KOPT-K1 (cell line): ENCODE data around the gene ANKS6.

Source experiments
- H3K27ac ChIP-seq: fragments of 200-600 bp; sonication (generic); 2 replicates; pipeline ENCODE4 v1.5.1; 2016; ENCODE audit warnings: antibody characterized with exemption, mild to moderate bottlenecking, low read depth, low read length; ENCODE audit not compliant: poor library complexity, severe bottlenecking
- H3K36me3 ChIP-seq: fragments of 200-600 bp; sonication (generic); 2 replicates; pipeline ENCODE4 v1.5.1; 2017; ENCODE audit warnings: antibody characterized with exemption, mild to moderate bottlenecking, low read length, moderate library complexity; ENCODE audit not compliant: insufficient read depth
- H3K9me3 ChIP-seq: fragments of 200-600 bp; sonication (generic); 2 replicates; pipeline ENCODE4 v1.5.1; 2017; ENCODE audit warnings: antibody characterized with exemption, low read length, mild to moderate bottlenecking; ENCODE audit not compliant: insufficient read depth, poor library complexity, severe bottlenecking

Gene ANKS6

DNA sequence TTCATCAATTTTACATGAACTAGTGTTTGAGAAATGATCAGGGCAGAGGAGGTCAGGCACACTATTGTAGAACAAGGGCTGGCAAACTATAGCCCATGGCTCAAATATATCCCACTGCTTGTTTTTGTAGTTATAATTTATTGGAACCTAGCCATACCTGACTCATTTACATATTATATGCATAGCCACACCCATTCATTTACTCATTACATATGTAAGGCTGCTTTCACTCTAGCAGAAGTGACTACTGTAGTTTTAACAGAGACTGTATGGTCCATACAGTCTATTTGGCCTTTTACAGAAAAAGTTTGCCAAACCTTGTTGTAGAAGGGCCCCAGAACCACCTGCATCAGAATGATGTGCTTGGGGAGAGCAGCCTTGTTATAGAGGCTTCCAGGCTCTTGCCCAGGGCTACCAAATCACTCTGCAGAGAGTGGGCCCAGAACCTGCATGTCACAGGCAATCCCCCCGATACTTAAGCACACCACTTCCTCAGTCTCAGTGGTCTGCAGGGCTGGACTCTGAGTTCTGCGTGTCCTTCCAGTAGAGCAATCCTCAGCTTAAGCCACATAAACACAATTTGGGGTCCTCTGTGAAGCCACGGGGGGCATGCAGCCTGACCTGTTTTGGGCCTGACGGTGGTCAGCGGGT, 6.7 kb downstream of the ANKS6 start:
- Histone ChIP-seq H3K36me3 (no peaks in the 10 kb centered on the region), H3K9me3 (no peaks in the 10 kb centered on the region), H3K27ac (no peak overlapping the region)

DNA sequence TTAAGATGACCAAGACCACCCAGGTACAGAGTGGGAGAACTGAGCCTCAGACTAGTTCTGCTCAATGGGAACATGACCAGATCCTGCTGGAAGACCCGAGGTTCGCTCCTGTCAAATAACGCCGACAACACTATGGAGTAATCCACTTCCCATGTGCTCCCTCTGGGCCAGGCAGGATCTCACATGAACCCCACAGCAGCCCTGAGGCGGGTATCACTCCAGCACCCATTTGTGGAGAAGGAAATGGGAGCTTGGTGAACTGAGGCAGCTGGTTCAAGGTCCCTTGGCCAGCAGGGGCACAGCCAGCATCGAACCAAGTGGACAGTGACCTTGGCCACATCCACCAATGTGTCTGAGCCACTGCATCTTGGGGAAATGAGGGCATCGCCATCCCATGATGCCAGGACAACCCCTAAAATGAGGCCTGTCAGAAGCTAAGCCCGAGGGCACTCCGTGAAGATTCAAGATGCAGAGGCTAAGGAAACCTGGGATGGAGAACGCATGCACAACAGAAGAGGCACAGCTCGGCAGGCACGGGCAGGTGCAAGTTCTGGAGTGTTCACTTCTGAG, 8.5 kb downstream of the ANKS6 start:
- Histone ChIP-seq H3K9me3 (no peaks in the 10 kb centered on the region), H3K36me3 (no peaks in the 10 kb centered on the region), H3K27ac (no peak overlapping the region)

DNA sequence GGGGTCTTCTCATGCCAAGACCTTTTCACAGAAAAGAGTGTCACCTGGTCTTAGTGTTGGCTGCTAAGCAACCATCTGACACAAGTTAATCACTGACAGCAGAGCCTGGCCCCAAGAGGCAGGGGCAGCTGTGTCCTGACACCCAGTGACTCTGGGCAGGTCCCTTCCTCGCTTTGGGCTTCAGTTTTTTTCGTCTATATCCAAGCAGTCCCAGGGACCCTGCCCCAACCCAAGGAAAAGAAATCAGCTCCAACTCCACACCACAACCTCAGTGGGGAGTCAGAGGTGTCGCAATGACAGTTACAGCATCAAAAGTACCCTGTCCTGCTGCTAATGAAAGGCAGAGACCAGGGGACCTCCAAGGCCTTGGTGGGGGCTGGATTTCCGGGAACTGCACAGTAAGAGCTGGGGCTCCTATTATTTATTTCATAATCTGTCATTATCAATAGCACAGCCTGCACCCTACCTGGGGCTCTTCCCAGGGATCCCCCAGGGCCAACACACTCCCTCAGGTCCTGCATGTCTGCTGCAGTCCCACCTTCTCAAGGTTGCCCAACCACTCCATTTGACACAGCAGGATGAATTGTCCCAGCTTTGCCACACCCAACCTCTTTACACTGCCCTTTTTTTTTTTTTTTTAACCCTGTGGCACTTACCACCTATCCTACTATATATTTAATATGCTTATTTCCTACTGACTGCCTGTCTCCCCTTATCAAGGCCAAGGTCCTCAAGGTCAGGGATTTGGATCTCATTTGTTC, 9.4 kb downstream of the ANKS6 start:
- H3K36me3 ChIP-seq, result no peaks in the 10 kb centered on the region
- H3K27ac ChIP-seq, result no peak overlapping the region
- H3K9me3 ChIP-seq, result no peaks in the 10 kb centered on the region

DNA sequence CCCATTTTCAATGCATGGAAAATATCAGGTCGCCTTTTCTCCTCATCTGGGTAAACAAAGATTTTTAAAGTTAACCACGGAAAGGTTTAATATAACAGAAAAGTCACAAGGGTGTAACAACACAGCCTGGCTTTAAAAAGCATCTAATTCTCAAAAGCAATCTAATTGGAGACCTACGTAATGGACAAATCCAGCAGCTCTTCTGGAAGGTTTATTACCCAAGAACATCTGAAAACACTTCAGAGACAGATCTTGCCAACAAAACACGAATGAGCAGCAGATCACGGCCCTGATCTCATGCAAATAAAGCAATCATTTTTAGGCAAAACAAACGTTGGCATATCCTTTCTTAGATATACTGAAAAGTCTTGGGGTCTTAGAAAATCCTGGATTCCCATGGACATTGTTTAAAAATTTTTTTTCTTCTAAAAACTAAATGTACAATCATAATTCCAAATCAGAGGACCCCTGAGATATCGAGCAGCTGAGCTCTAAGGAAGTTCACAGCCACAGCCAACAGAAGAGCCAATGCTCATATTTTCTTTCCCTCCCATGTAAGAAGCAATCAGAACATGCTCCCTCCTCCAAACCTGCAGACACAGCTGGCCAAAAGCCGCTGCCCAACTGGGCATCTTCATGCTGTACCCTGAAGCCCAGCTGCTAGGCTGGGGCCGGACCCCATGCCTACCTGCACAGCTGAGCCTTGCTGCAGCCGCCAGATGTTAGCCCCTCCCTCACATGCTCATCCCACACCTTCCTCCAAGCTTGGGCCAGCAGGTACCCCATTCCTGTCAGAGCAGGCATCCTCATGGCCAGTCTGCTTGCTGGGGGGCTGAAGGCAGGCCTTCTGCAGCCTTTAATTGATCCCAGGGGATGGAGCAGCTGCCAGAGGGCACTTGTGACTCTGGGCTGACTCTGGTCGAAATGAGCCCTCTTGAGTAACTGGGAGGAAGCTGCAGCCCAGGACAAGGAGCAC, 11.2 kb downstream of the ANKS6 start:
- Histone ChIP-seq H3K36me3 (no peaks in the 10 kb centered on the region), H3K27ac (no peak overlapping the region), H3K9me3 (no peaks in the 10 kb centered on the region)

DNA sequence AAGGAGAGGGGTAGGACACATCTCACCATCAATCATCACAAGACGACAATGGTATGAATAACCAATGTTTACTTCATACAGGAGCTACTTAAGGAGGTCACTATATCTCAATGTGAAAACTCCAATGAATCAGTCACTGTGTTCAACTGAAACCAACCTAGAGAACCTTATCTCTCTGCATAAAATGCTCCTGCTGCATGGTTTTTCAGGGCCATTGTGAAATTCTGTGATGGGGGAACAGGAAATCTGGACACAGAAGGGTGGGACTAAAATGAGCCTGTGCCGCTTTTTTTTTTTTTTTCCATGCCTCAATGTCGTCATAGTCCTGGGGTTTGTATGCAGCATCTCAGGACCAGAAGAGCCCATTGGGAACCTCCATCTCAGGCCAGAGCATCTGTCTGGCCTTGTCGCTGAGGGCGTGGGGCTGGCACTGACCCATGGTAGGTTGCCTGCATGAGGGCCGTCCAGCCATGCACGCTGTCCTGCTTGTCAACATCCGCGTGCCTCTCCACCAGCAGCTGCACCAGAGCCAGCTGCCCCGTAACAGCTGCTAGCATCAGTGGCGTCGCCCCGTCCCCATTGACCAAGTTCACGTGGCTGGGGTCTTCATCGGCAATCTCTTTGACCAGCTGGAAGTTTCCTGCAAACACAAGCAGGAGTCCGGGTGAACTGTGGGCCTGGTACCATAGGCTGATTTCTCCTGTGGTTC, 12.7 kb downstream of the ANKS6 start:
- H3K36me3 ChIP-seq, result no peaks in the 10 kb centered on the region
- no peak overlapping the region for H3K27ac ChIP-seq
- no peaks in the 10 kb centered on the region for H3K9me3 ChIP-seq

GRCh38 chr9:98781588-98782383, 14.6 kb downstream of the ANKS6 start:
- H3K9me3 ChIP-seq, result no peaks in the 10 kb centered on the region
- H3K36me3 ChIP-seq, result no peaks in the 10 kb centered on the region
- no peak overlapping the region for H3K27ac ChIP-seq

GRCh38 chr9:98780059-98780749, 16.2 kb downstream of the ANKS6 start:
- Histone ChIP-seq H3K27ac (no peak overlapping the region), H3K9me3 (no peaks in the 10 kb centered on the region), H3K36me3 (no peaks in the 10 kb centered on the region)

GRCh38 chr9:98778711-98779530, 17.4 kb downstream of the ANKS6 start:
- Histone ChIP-seq H3K27ac (no peak overlapping the region), H3K36me3 (no peaks in the 10 kb centered on the region)

DNA sequence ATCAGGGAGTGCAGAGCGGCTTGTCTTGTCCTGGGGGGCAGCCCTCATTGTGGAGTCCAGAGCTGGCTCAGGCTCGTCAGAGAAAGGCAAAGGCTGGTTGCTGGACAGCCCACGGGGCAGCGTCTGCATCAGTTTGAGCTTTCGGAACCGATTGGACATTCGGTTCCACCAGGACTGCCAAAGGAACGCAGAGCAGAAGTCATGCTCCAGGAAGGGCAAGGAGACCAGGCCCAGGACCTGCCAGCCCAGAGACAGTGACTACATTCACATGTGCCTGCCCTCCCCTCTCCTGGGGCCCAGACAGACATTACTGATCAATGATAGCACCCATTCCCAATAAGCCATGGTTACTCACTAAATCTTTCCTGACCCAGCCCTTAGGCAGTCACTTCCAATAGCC, 18.1 kb downstream of the ANKS6 start:
- no peaks in the 10 kb centered on the region for H3K36me3 ChIP-seq
- H3K9me3 ChIP-seq, result no peaks in the 10 kb centered on the region
- H3K27ac ChIP-seq, result no peak overlapping the region

More at GRCh38 chr9:98778711-98779530, 17.4 kb downstream of the ANKS6 start:
- H3K9me3 ChIP-seq, result no peaks in the 10 kb centered on the region

- no peak overlapping the region for H3K27ac ChIP-seq
- no peaks in the 10 kb centered on the region for H3K36me3 ChIP-seq
Measured at GRCh38 chr9:98777618-98778017, 18.7 kb downstream of the ANKS6 start.

GRCh38 chr9:98775831-98776441, 20.4 kb downstream of the ANKS6 start:
- no peak overlapping the region for H3K27ac ChIP-seq
- H3K9me3 ChIP-seq, result no peaks in the 10 kb centered on the region
- H3K36me3 ChIP-seq, result no peaks in the 10 kb centered on the region

More at GRCh38 chr9:98777618-98778017, 18.7 kb downstream of the ANKS6 start:
- H3K9me3 ChIP-seq, result no peaks in the 10 kb centered on the region

- H3K27ac ChIP-seq, result no peak overlapping the region
- no peaks in the 10 kb centered on the region for H3K36me3 ChIP-seq
- no peaks in the 10 kb centered on the region for H3K9me3 ChIP-seq
Measured at GRCh38 chr9:98774746-98775145, 21.6 kb downstream of the ANKS6 start.
